ENCODE measurements around the gene TNFRSF1B. TPM values are rescaled to one million over a fixed set of nuclear protein-coding genes. Genes with fewer than 3 reads are reported as not detected.

Gene TNFRSF1B
- total RNA-seq, 1 donor from 2014 or later = under 0.01 TPM

DNA sequence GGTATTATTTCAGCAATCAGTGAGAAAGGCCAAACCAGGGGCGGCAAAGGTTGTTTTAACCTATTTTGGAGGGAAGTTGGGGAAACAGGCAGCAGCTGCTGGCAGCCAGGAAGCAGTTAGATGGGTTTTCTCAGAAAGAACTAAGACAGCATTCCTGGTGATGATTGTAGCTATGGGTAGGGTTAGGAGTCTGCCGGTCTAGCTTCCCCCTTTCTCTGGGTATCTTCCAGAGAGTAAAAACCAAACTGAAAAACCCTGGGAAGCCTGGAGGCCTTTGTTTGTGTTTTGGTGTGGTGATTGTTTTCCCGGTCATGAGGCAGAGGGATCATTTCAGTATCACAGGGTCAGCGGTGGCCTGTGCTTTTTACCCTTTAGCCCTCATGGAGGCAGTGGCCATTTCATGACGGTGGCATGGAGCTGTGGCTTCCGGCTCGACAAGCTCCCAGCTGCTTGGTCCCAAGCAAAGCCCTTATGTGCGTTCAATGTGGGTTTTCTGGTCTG lies 19.5 kb upstream of the TNFRSF1B start:
- Histone ChIP-seq H3K36me3 (ENCODE audit: control insufficient read depth, insufficient read depth, low read length) (no peaks in the 10 kb centered on the region), H3K4me3 (ENCODE audit: low read depth, low read length) (no peak overlapping the region), H3K27me3 (ENCODE audit: control insufficient read depth, insufficient read depth, low read length) (peaks cover 11% of the 10 kb centered on the region)
- TF ChIP-seq, protein P1, sequence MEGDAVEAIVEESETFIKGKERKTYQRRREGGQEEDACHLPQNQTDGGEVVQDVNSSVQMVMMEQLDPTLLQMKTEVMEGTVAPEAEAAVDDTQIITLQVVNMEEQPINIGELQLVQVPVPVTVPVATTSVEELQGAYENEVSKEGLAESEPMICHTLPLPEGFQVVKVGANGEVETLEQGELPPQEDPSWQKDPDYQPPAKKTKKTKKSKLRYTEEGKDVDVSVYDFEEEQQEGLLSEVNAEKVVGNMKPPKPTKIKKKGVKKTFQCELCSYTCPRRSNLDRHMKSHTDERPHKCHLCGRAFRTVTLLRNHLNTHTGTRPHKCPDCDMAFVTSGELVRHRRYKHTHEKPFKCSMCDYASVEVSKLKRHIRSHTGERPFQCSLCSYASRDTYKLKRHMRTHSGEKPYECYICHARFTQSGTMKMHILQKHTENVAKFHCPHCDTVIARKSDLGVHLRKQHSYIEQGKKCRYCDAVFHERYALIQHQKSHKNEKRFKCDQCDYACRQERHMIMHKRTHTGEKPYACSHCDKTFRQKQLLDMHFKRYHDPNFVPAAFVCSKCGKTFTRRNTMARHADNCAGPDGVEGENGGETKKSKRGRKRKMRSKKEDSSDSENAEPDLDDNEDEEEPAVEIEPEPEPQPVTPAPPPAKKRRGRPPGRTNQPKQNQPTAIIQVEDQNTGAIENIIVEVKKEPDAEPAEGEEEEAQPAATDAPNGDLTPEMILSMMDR (IDR thresholded peaks at IDR 0.05; ENCODE audit: insufficient read depth, low read length, severe bottlenecking) = no peak
- no peak for FAIRE-seq
- no peak for DNase-seq (ENCODE audit: low read depth)

DNA sequence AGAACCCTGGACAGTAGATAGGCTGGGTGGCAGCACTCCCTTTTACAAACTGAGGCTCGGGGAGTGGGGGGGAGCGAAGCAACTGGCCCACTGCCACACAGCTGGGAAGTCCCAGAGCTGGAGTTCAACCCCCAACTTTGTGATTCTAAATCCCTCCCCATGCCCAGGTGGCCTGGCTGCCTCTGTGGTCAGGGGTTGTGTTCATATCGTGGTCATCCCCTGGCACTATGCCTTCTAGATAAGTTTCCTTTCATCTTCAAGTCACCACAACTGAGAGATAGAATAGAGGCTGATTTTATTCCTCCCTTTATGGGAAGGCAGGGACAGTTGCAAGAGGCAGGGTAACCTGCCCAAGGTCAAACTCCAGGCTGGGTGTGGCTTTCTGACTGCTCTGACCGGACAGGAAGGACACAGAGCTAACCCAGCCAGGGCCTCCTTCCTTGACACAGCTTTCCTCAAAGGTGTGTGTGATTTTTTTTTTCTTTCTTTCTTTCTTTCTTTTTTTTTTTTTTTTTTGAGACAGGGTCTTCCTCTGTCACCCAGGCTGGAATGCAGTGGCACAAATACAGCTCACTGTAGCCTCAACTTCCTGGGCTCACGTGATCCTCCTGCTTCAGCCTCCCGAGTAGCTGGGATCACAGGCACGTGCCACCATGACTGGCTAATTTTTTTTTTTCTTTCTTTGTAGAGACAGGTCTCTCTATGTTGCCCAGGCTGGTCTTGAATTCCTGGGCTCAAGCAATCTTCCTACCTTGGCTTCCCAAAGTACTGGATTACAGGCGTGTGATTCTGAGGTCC lies 18.4 kb upstream of the TNFRSF1B start:
- Histone ChIP-seq H3K36me3 (ENCODE audit: control insufficient read depth, insufficient read depth, low read length) (no peaks in the 10 kb centered on the region), H3K4me3 (ENCODE audit: low read depth, low read length) (no peak overlapping the region), H3K27me3 (ENCODE audit: control insufficient read depth, insufficient read depth, low read length) (peaks cover 19% of the 10 kb centered on the region)
- TF ChIP-seq, protein P1 (IDR thresholded peaks at IDR 0.05; ENCODE audit: insufficient read depth, low read length, severe bottlenecking) = no peak
- DNase-seq (ENCODE audit: low read depth) (no peak), FAIRE-seq (no peak)

DNA sequence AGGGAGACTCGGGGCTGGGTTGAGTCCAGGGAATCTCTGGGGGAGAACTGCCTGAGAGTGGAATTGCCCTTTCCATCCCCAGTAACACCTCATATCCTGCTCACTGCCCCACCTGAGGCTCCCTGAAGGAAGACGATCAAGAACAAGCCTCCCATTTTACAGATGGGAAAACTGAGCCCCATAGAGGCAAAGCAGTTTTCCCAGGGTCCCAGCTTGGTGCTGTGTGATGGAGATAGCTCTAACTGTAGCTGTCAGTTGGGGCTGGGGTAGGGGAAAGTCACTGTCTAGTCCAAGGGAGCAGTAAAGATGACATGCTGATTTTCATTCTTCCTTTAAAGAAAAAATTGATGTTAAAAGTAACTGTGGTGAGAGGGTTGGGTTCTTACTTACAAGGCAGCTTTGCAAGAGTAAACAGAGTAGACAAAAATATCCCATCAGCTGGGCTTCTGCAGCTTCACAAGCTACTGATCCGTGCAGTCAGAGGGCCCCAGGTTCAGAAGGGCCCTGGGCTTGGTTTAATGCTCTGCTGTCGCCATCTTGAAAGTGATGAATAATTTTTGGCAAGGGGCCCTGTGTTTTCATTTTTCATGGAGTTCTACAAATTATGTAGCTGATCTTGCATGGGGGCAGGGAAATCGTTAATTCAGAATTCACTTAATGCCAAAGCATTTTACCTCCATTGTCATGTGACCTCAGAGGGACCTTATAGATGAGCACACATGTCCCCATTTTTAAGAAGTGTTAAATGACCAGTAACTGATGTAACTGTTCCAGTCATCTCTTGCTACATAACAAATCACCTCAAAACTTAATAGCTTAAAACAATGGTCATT lies 17.6 kb upstream of the TNFRSF1B start:
- no peak for DNase-seq (ENCODE audit: low read depth)
- Histone ChIP-seq H3K27me3 (ENCODE audit: control insufficient read depth, insufficient read depth, low read length) (peaks cover 19% of the 10 kb centered on the region), H3K4me3 (ENCODE audit: low read depth, low read length) (no peak overlapping the region), H3K36me3 (ENCODE audit: control insufficient read depth, insufficient read depth, low read length) (no peaks in the 10 kb centered on the region)
- TF ChIP-seq, protein P1 (IDR thresholded peaks at IDR 0.05; ENCODE audit: insufficient read depth, low read length, severe bottlenecking) = no peak
- no peak for FAIRE-seq

DNA sequence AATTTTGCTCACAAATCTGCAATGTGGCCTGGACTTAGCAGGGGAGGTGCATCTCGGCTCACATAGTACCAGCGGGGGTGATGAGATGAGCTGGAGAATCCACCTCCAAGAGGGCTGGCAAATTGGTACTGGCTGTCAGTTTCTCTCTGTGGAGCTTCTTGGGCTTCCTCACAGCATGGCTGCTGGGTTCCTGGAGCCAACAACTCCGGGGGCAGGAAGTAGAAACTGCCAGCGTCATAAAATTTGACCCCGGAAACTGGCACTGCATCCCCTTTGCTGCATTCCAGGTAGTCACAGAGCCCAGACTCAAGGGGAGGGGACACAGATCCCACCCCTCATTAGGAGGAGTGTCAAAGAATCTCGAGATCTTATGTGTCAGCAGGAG lies 17.0 kb upstream of the TNFRSF1B start:
- no peak for FAIRE-seq
- H3K36me3 ChIP-seq (ENCODE audit: control insufficient read depth, insufficient read depth, low read length) = no peaks in the 10 kb centered on the region
- no peak for DNase-seq (ENCODE audit: low read depth)
- TF ChIP-seq, protein P1 (IDR thresholded peaks at IDR 0.05; ENCODE audit: insufficient read depth, low read length, severe bottlenecking) = no peak
- H3K4me3 ChIP-seq (ENCODE audit: low read depth, low read length) = no peak overlapping the region
- peaks cover 19% of the 10 kb centered on the region for H3K27me3 ChIP-seq (ENCODE audit: control insufficient read depth, insufficient read depth, low read length)

DNA sequence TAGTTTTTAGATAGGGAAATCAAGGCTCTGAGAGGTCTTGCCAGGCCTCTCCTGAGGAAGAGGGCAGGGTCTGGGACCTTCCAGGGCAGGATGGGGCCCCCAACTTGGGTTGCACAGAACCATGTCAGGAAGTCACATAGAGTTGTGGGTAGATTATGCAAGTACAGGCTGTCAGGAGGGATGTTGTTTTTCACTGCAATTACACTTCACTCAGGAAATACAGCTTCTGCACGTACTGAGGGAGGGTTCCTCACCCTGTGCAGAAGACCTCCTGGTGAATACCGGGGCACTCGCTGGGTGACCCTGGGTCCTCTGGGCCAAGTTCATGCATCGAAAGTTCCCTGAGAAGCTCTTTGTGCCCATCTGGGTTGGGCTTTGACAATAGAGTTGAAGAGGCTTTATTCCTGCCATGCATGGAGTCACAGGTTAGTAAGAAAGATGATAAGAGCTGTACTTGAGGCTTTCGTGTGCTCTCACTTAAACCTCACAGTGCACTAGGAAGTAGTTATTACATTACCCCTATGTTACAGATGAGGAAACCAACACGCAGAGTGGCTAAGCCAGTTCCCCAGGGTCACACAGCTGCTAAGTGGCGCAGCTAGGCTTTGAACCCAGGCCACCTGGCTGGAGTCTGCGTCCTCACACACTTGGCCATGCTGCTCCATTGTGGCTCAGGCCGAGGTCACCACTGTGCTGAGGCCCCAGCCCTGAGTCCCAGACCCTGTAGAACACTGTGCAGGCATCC lies 16.2 kb upstream of the TNFRSF1B start:
- Histone ChIP-seq H3K36me3 (ENCODE audit: control insufficient read depth, insufficient read depth, low read length) (no peaks in the 10 kb centered on the region), H3K27me3 (ENCODE audit: control insufficient read depth, insufficient read depth, low read length) (peaks cover 21% of the 10 kb centered on the region), H3K4me3 (ENCODE audit: low read depth, low read length) (no peak overlapping the region)
- DNase-seq (ENCODE audit: low read depth) = no peak
- FAIRE-seq = no peak
- TF ChIP-seq, protein P1 (IDR thresholded peaks at IDR 0.05; ENCODE audit: insufficient read depth, low read length, severe bottlenecking) = no peak
